ENCODE data around the gene RANBP17. TPM values are rescaled to one million over a fixed set of nuclear protein-coding genes. Genes with fewer than 3 reads are reported as not detected.

The RANBP17 gene
- total and polyA plus RNA-seq, 2 donors (not counting 1 experiment from before 2014, with no cell fraction given): not detected

DNA sequence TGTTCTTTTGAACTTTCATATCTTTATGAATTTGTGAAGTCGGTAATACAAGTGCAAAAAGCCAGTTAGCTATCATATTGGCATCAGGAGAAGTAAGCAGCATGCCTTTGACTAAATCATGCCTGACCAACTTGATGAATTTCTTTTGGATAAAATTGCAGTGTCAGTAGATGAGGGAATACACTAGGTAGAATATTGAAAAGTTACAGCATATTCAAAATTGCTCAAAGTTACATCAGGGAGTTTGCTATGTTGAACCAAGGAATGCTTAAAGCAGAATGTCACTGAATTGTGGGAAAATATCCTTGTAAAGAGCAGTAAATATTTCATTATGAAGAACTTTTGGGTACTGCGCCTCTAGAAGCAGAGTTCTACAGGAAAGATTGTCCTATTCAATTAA lies 360.1 kb downstream of the RANBP17 start:
- Histone ChIP-seq H4K20me1 (ENCODE audit: control insufficient read depth, insufficient read depth, low read length, poor library complexity, severe bottlenecking) (no peaks in the 10 kb centered on the region), H3K4me3 (ENCODE audit: control extremely low read depth in 1 of 5, extremely low read depth in 1 of 5, insufficient read depth in 1 of 5, low read depth in 2 of 5, low read length in 4 of 5) (no peak overlapping the region), H3K27me3 (replicated peaks in 1 of 4; ENCODE audit: control extremely low read depth in 1 of 4, control insufficient read depth in 3 of 4, insufficient read depth in 4 of 4, low read length in 3 of 4) (no peaks in the 10 kb centered on the region), H3K4me1 (ENCODE audit: control insufficient read depth in 2 of 2, insufficient read depth in 2 of 2, low read length in 2 of 2) (no peaks in the 10 kb centered on the region), H2AFZ (ENCODE audit: insufficient read depth, low read depth, low read length, poor library complexity, severe bottlenecking) (no peak overlapping the region), H3K27ac (ENCODE audit: low read length in 2 of 2) (no peak overlapping the region), H3K4me2 (replicated peaks; ENCODE audit: low read depth, low read length, poor library complexity, severe bottlenecking) (no peak overlapping the region), H3K79me2 (ENCODE audit: control insufficient read depth, insufficient read depth, low read length) (no peaks in the 10 kb centered on the region), H3K9me3 (ENCODE audit: control extremely low read depth in 1 of 3, control insufficient read depth in 2 of 3, insufficient read depth in 1 of 3, low read length in 2 of 3) (no peaks in the 10 kb centered on the region), H3K9ac (ENCODE audit: low read length) (no peak overlapping the region), H3K36me3 (replicated peaks in 1 of 2; ENCODE audit: control extremely low read depth in 1 of 2, control insufficient read depth in 1 of 2, extremely low read depth in 1 of 2, insufficient read depth in 2 of 2, low read length in 1 of 2) (no peaks in the 10 kb centered on the region)
- intact Hi-C loops (cut with micrococcal nuclease): no loop called here
- Mint-ChIP-seq H3K9me3 (ENCODE audit: insufficient read depth) (no peaks in the 10 kb centered on the region), H3K4me3 (no peak overlapping the region), H3K4me1 (no peaks in the 10 kb centered on the region), H3K27ac (no peak overlapping the region), H3K27me3 (peaks cover 19% of the 10 kb centered on the region)
- ChIA-PET POLR2A (no interaction called here), CTCF (no interaction called here)
- ATAC-seq (ENCODE audit: low read depth) (no peak), DNase-seq (no peak)
- no peak for TF ChIP-seq EZH2 (IDR thresholded peaks at IDR 0.05; ENCODE audit: borderline replicate concordance, insufficient read depth, low read depth, low read length, poor library complexity, severe bottlenecking)
- TF ChIP-seq, protein P1, sequence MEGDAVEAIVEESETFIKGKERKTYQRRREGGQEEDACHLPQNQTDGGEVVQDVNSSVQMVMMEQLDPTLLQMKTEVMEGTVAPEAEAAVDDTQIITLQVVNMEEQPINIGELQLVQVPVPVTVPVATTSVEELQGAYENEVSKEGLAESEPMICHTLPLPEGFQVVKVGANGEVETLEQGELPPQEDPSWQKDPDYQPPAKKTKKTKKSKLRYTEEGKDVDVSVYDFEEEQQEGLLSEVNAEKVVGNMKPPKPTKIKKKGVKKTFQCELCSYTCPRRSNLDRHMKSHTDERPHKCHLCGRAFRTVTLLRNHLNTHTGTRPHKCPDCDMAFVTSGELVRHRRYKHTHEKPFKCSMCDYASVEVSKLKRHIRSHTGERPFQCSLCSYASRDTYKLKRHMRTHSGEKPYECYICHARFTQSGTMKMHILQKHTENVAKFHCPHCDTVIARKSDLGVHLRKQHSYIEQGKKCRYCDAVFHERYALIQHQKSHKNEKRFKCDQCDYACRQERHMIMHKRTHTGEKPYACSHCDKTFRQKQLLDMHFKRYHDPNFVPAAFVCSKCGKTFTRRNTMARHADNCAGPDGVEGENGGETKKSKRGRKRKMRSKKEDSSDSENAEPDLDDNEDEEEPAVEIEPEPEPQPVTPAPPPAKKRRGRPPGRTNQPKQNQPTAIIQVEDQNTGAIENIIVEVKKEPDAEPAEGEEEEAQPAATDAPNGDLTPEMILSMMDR (IDR thresholded peaks at IDR 0.05): no peak
- no CpG with 5 or more reads among the region's 2 CpGs for WGBS (ENCODE audit: insufficient coverage)

DNA sequence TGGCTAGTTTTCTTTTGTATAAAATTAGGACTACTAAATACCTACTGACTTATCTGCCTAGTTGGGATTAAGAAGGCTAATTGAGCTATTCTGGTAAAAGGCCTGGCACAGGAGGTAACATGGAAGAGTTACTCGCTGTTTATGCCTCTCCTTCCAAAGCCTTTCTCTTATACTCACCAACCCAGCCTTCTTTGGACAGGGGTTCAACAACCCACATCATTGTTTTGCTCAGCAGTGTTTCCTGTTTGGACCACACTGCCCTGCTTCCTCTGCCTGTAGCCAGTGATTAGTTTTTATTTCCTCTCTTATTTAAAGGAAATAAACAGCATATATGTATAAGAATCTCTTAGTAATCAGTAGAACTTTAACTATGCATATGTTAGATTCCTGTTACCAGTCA lies 362.1 kb downstream of the RANBP17 start:
- ChIA-PET CTCF (no interaction called here), POLR2A (no interaction called here)
- no peaks in the 10 kb centered on the region for H3K4me1 ChIP-seq (ENCODE audit: control insufficient read depth in 2 of 2, insufficient read depth in 2 of 2, low read length in 2 of 2)
- no peaks in the 10 kb centered on the region for H4K20me1 ChIP-seq (ENCODE audit: control insufficient read depth, insufficient read depth, low read length, poor library complexity, severe bottlenecking)
- no peaks in the 10 kb centered on the region for H3K36me3 ChIP-seq (replicated peaks in 1 of 2; ENCODE audit: control extremely low read depth in 1 of 2, control insufficient read depth in 1 of 2, extremely low read depth in 1 of 2, insufficient read depth in 2 of 2, low read length in 1 of 2)
- no peak for ATAC-seq (ENCODE audit: low read depth)
- TF ChIP-seq EZH2 (IDR thresholded peaks at IDR 0.05; ENCODE audit: borderline replicate concordance, insufficient read depth, low read depth, low read length, poor library complexity, severe bottlenecking): no peak
- TF ChIP-seq, protein P1 (IDR thresholded peaks at IDR 0.05): no peak
- H3K79me2 ChIP-seq (ENCODE audit: control insufficient read depth, insufficient read depth, low read length): no peaks in the 10 kb centered on the region
- H3K9me3 Mint-ChIP-seq (ENCODE audit: insufficient read depth): no peaks in the 10 kb centered on the region
- H3K27ac Mint-ChIP-seq: no peak overlapping the region
- H3K4me1 Mint-ChIP-seq: no peaks in the 10 kb centered on the region
- H3K9me3 ChIP-seq (ENCODE audit: control extremely low read depth in 1 of 3, control insufficient read depth in 2 of 3, insufficient read depth in 1 of 3, low read length in 2 of 3): no peaks in the 10 kb centered on the region
- H3K9ac ChIP-seq (ENCODE audit: low read length): no peak overlapping the region
- no peak overlapping the region for H3K4me2 ChIP-seq (replicated peaks; ENCODE audit: low read depth, low read length, poor library complexity, severe bottlenecking)
- 86% methylated on average over 1 of the region's 1 CpG for WGBS (ENCODE audit: insufficient coverage)
- DNase-seq: no peak
- no peak overlapping the region for H2AFZ ChIP-seq (ENCODE audit: insufficient read depth, low read depth, low read length, poor library complexity, severe bottlenecking)
- H3K4me3 Mint-ChIP-seq: no peak overlapping the region
- peaks cover 21% of the 10 kb centered on the region for H3K27me3 Mint-ChIP-seq
- intact Hi-C loops (cut with micrococcal nuclease): no loop called here
- no peaks in the 10 kb centered on the region for H3K27me3 ChIP-seq (replicated peaks in 1 of 4; ENCODE audit: control extremely low read depth in 1 of 4, control insufficient read depth in 3 of 4, insufficient read depth in 4 of 4, low read length in 3 of 4)
- no peak overlapping the region for H3K4me3 ChIP-seq (ENCODE audit: control extremely low read depth in 1 of 5, extremely low read depth in 1 of 5, insufficient read depth in 1 of 5, low read depth in 2 of 5, low read length in 4 of 5)
- H3K27ac ChIP-seq (ENCODE audit: low read length in 2 of 2): no peak overlapping the region
